GM20000 (cell line): Measurements from ENCODE around the gene ZNF687.

ENCODE experiments used
- DNase-seq: peaks from one replicate; pipeline ENCODE4 v3.0.0; 2012; ENCODE audit warnings: low spot score
- CTCF ChIP-seq: IDR thresholded peaks from 2 replicates; pipeline ENCODE4 v1.5.1; 2012; ENCODE audit warnings: mild to moderate bottlenecking, control low read depth; ENCODE audit errors: extremely low read depth, missing control alignments

ZNF687 gene

DNA sequence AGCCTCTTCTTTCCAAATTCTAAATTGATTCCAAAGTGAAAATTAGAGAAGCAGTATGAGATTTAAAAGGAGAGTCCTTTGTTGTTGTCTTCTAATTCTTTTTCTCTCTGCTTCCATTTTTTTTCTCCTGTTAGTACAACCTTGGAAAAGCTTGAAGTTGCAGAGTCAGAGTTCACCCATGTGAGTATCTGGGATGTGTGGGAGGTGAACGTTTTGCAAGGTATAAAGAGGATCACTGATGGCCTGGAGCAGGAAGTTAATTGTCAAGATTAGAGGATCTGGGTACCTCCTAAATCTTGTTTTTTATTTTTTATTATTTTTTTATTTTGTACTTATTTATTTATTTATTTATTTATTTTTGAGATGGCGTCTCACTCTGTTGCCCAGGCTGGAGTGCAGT lies 35.3 kb upstream of the ZNF687 start:
- TF ChIP-seq CTCF, result no peak

GRCh38 chr1:151251656-151252470 lies 30.2 kb upstream of the ZNF687 start:
- DNase-seq, result peak; percentile 75
- TF ChIP-seq CTCF, result peak; percentile 69

More for the DNA sequence above, 35.3 kb upstream of the ZNF687 start:
- DNase-seq, result no peak

- DNase-seq, result peak; percentile 96
- TF ChIP-seq CTCF, result no peak
Measured at GRCh38 chr1:151254217-151255213, 27.6 kb upstream of the ZNF687 start, which contains the start of gene PSMD4. PSMD4 (plus strand) TSS chr1:151254734; CDS start chr1:151254783, 49 bp downstream.

DNA sequence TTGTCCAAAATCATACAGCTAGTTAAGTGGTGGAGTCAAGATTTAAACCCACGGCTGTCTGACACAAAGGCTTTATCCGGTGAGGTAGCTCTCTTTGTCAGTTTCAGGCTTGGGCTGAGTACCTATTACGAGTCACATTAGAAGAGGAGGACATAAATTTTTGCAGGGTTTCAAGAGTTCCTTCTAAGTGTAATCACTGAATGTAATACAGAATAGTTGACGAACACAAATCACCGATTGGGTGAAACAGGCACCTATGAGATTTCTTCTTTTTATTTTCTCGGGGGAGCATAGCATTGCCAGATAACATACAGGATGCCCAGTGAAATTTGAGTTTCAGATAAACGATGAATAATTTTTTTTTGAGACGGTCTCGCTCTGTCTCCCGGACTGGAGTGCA lies 26.7 kb upstream of the ZNF687 start:
- no peak for TF ChIP-seq CTCF
- DNase-seq, result no peak

GRCh38 chr1:151259351-151259750 lies 22.7 kb upstream of the ZNF687 start:
- DNase-seq, result no peak
- no peak for TF ChIP-seq CTCF

GRCh38 chr1:151265446-151266236 lies 16.5 kb upstream of the ZNF687 start:
- no peak for TF ChIP-seq CTCF
- DNase-seq, result no peak
